H1 (cell line): ENCODE results near the gene CEP68. TPM values are rescaled to one million over a fixed set of nuclear protein-coding genes. Genes with fewer than 3 reads are reported as not detected.

Experiments
- FOSL1 ChIP-seq: IDR thresholded peaks from 2 replicates; pipeline ENCODE4 v1.6.1; 2011; ENCODE audit warnings: mild to moderate bottlenecking, low read depth, low read length, moderate library complexity; ENCODE audit not compliant: insufficient read depth
- polyA plus RNA-seq, 7 experiments: library from polyadenylated mRNA; depleted of rRNA in 3 of 7; stranded (reverse) in 5 of 7; unstranded in 2 of 7; fragments of >200 nt in 5 of 7; fragments of 200-250 nt in 2 of 7; gene quantifications; 1 replicate in 5 of 7; 2 replicates in 1 of 7; 4 replicates in 1 of 7; pipeline versions ENCODE4 v1.2.1 to v1.2.3, GENCODE V29; 2011 to 2013; ENCODE audit warnings: missing spikeins in 2 of 7, mixed read lengths in 2 of 7
- total RNA-seq: library from RNA; stranded (reverse); fragmentation: NEBNext Ultra II Directional; extraction: Animal tissue kit (Norgen Biotek cat#: 25700); gene quantifications from 2 replicates; pipeline ENCODE4 v1.2.1, GENCODE V29; 2021

The CEP68 gene
- total and polyA plus RNA-seq, 2 of the 8 experiments (the other 6 are each of a cell fraction or from before 2014, with no cell fraction given) = 23.2 to 24.7 TPM

DNA sequence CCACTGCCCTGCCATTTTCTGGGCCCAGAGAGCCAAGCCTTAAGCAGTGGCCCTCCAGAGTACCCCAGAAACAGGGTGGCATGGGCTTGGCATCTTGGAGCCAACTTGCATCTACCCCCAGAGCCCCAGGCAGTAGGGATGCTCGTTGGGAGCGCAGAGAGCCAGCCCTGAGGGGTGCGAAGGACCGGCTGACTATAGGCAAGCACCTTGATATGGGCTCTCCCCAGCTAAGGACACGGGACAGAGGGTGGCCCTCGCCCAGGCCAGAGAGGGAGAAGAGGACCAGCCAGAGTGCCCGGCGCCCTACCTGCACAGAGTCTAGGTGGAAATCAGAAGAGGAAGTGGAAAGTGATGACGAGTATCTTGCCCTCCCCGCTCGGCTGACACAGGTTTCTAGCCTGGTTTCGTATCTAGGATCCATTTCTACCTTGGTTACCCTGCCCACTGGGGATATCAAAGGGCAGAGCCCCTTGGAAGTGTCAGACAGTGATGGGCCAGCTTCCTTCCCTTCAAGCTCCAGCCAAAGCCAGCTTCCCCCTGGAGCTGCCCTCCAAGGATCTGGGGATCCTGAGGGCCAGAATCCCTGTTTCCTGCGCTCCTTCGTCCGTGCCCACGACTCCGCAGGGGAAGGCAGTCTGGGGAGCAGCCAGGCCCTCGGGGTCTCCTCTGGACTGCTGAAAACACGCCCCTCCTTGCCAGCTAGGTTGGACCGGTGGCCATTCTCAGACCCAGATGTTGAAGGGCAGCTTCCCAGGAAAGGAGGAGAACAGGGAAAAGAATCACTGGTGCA, 16.2 kb downstream of the CEP68 start (continued):
- TF ChIP-seq FOSL1 = no peak
